Pulmonary artery endothelial cell (primary cell): ENCODE measurements around the gene THRB. TPM values are rescaled to one million over a fixed set of nuclear protein-coding genes. Genes with fewer than 3 reads are reported as not detected.

ENCODE experiments used
- DNase-seq: peaks from one replicate; pipeline ENCODE4 v3.0.0-alpha.2; 2011; ENCODE audit warnings: low read depth, low spot score
- total RNA-seq: library from RNA; depleted of rRNA; stranded (reverse); fragments of >200 nt; gene quantifications from 2 replicates; pipeline ENCODE4 v1.2.3, GENCODE V29; 2014

The THRB gene
- total RNA-seq, 1 donor from 2014 or later, result 0.33 TPM

GRCh38 chr3:24379936-24380335 is 114.7 kb downstream of the THRB start:
- DNase-seq, result no peak

GRCh38 chr3:24378313-24378712 is 116.3 kb downstream of the THRB start:
- no peak for DNase-seq

GRCh38 chr3:24377218-24377993 is 117.2 kb downstream of the THRB start:
- no peak for DNase-seq

- DNase-seq, result no peak
Measured at GRCh38 chr3:24375947-24376384, 118.7 kb downstream of the THRB start.

- no peak for DNase-seq
Measured at GRCh38 chr3:24374801-24375200, 119.8 kb downstream of the THRB start.

- DNase-seq, result no peak
Measured at GRCh38 chr3:24373198-24373959, 121.3 kb downstream of the THRB start.

- no peak for DNase-seq
Measured at GRCh38 chr3:24372559-24373197, 122.0 kb downstream of the THRB start.

GRCh38 chr3:24370352-24371090 is 124.1 kb downstream of the THRB start:
- no peak for DNase-seq

- DNase-seq, result no peak
Measured at GRCh38 chr3:24368605-24369004, 126.0 kb downstream of the THRB start.

- DNase-seq, result no peak
Measured at GRCh38 chr3:24367664-24368264, 126.9 kb downstream of the THRB start.

GRCh38 chr3:24367216-24367615 is 127.4 kb downstream of the THRB start:
- no peak for DNase-seq

GRCh38 chr3:24365168-24365567 is 129.5 kb downstream of the THRB start:
- DNase-seq, result peak; percentile 89

- DNase-seq, result no peak
Measured at GRCh38 chr3:24364359-24364758, 130.3 kb downstream of the THRB start.

- no peak for DNase-seq
Measured at GRCh38 chr3:24363242-24363641, 131.4 kb downstream of the THRB start.

- DNase-seq, result no peak
Measured at GRCh38 chr3:24361623-24362022, 133.0 kb downstream of the THRB start.

GRCh38 chr3:24360957-24361356 is 133.7 kb downstream of the THRB start:
- no peak for DNase-seq

GRCh38 chr3:24359645-24360462 is 134.8 kb downstream of the THRB start:
- DNase-seq, result no peak

- DNase-seq, result no peak
Measured at GRCh38 chr3:24359102-24359501, 135.5 kb downstream of the THRB start.

GRCh38 chr3:24357635-24358034 is 137.0 kb downstream of the THRB start:
- DNase-seq, result no peak

GRCh38 chr3:24355806-24356205 is 138.8 kb downstream of the THRB start:
- no peak for DNase-seq
